ENCODE results near the gene NEDD9.

Gene NEDD9

DNA sequence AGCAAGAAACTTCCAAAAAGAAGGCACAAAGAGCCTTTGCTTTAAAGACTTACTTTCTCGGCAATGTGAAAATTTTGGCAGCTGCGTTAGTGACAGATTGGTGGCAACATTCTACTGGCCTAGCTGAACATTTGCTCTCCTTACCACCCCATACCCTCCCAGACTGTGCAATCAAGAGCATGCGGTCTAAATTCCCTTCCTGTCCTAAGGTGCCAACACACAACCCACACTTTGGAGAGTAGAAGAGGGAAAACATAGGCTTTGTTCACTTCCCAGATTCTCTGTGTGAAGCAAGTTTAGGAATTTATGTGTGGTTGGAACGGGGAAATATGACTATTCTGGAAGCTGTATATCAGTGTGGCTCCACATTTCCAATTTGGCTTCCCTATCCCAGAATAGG lies 29.8 kb upstream of the NEDD9 start:
- in situ Hi-C loops (cut with HindIII; ENCODE audit: low sequenced_read_pairs), result no loop called here

DNA sequence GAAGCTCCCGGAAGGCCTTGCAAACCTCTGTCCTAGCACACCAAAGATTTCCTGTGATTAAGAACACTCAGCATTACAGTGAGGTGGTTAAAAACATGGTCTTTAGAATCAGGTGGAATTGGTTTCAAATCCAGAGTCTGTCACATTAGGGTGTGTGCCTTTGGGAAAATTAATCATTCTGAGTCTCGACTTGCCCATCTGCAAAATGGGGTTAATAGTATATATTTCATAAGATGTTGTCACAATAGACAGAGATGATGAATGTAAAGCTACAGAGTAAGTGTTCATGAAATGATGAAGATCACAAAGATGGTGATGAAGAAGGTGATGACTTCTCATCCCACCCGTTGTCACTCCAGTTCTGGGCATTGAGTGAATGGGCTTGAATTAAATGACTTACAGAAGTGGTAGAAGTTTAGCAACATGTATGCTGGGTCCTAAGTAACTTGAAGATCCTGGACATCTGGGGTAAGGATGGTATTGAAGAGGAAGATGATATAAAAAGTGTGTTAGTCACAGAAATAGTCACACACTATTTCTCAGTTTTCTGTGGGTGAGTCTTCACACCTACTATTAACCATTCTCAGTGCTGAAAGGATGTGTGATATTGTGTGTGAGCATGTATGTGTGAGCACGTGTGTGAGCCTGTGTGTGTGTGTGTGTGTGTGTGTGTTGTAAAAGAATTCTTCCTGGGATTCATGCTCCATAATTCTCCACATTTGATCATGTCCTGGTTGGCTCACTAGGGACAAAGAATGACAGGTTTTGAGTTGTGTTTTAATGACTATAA lies 28.0 kb upstream of the NEDD9 start:
- in situ Hi-C loops (cut with HindIII; ENCODE audit: low sequenced_read_pairs), result no loop called here

GRCh38 chr6:11258260-11259237 lies 26.1 kb upstream of the NEDD9 start:
- in situ Hi-C loops (cut with HindIII; ENCODE audit: low sequenced_read_pairs), result no loop called here

DNA sequence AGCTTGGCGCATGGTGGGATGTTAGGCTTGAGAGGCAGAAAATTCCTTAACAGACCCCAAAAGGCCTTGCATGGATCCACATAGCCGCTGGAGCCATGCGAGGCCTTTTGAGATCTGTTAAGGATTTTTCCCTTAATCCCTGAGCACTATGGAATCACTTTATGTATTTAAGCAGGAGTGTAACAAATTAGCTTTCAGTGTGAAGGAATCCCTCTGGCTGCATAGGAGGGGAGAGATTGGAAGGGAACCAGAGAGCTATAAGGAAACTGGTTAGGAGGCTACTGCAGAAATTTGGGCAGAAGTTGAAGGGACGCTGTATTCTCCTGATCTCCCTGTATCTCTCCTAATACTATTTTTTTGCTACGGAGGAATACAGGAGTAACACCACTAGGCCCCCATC lies 23.1 kb upstream of the NEDD9 start:
- in situ Hi-C loops (cut with HindIII; ENCODE audit: low sequenced_read_pairs), result no loop called here

- in situ Hi-C loops (cut with HindIII; ENCODE audit: low sequenced_read_pairs), result no loop called here
Measured at GRCh38 chr6:11253594-11253993, 21.1 kb upstream of the NEDD9 start.

GRCh38 chr6:11251553-11252360 lies 19.3 kb upstream of the NEDD9 start:
- in situ Hi-C loops (cut with HindIII; ENCODE audit: low sequenced_read_pairs), result no loop called here

DNA sequence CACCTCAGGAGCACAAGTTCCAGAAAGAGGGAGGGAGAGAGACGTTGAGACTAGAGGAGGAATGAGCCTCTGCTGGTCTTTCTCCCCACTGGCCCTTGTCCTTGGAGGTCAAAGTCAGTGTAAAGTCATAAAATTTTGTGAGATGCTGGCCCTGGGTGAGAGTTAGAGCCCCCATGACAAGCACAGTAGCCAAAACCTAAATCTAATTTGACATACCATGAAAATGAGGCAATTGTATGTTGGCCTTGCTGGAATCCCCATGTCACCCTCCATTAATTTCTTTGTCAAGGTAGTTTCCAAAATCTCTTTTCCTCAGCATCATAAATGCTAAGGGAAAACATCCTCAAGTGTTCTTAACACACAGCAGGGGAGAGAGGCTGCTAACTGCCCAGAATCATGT lies 17.6 kb upstream of the NEDD9 start:
- in situ Hi-C loops (cut with HindIII; ENCODE audit: low sequenced_read_pairs), result no loop called here

DNA sequence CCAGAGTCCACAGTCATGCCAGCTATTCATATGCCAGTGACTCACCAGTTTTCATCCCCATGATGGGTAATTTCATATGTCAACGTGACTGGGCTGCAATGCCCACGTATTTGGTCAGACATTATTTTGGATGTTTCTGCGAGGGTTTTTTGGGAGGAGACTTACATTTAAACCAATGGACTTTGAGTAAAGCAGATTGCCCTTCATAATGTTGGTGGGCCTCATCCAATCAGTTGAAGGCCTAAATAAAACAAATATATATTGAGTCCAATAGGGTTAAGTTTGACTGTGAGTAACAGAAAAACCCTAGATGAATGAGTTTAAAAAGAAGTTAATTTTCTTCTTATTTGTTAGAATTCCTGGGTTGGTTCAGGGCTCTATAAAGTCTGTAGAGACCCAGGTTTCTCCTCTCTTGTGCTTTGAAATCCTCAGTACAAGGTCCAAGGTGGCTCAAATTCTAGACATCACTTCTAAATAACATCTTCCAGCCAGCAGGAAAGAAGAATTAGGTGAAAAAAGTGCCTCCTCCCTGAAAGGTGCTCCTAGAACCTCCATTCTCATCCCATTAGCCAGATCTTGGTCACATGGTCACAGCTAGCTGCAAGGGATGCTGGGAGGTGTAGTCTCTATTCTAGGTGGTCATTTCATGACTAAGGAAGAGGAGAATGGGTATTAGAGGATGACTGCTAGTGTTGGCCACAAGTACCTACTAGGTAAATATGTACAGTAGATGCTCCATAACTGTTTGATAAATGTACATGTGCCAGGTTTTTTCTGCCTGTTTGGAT lies 16.7 kb upstream of the NEDD9 start:
- in situ Hi-C loops (cut with HindIII; ENCODE audit: low sequenced_read_pairs), result no loop called here

GRCh38 chr6:11246722-11247121 lies 14.3 kb upstream of the NEDD9 start:
- in situ Hi-C loops (cut with HindIII; ENCODE audit: low sequenced_read_pairs), result no loop called here

DNA sequence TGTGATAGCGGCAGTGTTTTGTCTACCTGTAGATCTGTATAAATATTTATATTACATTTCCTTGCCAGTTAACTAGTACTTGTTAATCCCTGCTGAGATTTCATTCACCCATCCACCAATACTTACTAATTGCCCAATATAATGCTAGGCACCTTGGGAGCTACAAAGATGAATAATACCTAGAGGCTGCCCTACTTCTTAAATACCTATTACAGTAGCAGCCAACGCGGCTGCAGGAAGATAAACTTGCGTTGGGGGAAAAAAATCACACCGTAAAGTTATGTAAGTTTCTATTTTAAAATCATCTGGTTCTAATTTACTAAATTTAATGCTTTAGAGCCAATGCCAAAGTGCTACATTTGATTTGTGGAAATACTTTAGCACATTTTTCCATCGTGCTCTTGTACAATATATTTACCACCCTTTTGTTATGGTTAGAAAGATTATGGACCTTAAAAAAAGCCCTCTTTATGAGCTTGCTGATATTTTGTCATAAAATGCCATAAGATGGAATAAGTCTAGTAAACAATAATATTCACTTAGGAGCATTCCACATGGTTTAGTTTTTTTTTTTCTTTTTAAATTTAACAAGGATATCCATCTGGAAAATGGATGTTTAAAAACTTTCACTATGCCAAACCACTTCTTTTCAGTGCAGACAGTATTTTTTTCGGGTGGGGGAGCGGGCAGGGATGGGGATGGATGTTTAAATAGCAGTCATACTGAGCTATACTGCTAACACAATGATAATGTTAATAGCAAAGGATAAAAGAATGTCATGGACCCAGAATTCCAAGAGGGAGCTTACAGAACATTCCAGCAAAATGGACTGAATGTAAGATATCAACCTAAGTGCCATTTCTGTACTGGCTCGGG lies 13.2 kb upstream of the NEDD9 start:
- in situ Hi-C loops (cut with HindIII; ENCODE audit: low sequenced_read_pairs), result no loop called here

DNA sequence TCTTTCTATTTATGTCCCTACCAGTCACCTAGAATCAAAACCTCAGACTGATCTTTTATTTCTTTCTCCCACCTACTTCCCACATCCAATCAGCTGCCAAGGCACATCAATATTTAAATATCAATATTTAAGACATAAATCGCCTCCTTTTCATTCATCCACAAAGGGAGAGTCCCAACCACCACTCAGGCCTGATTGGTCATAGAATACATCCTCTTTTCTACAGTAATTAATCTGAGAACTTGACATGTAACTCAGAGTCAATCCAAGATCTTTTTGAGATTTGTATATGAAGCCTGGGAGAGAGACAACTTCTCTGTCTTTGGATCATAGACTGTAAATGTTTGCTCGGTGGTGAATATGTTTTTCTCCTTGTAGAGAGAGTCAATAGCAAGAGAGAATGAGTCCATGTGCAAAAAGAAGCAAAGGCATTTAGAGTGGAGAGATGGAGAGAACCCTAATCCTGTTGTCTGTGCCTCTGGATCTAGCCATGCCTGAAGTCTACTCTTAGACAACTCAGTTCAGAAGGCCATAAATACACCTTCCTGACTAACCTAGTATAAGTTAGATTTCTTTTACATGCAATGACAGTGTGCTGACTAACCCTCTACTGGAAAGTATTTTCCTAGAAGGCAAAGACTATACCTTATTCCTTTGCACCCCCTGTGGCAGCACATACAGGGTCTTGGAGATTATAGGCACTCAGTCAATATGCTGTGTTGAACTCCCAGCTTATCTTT lies 12.1 kb upstream of the NEDD9 start:
- in situ Hi-C loops (cut with HindIII; ENCODE audit: low sequenced_read_pairs), result no loop called here

GRCh38 chr6:11243861-11244260 lies 11.4 kb upstream of the NEDD9 start:
- in situ Hi-C loops (cut with HindIII; ENCODE audit: low sequenced_read_pairs), result no loop called here

GRCh38 chr6:11242711-11243110 lies 10.2 kb upstream of the NEDD9 start:
- in situ Hi-C loops (cut with HindIII; ENCODE audit: low sequenced_read_pairs), result no loop called here

GRCh38 chr6:11241793-11242201 lies 9.3 kb upstream of the NEDD9 start:
- in situ Hi-C loops (cut with HindIII; ENCODE audit: low sequenced_read_pairs), result no loop called here

DNA sequence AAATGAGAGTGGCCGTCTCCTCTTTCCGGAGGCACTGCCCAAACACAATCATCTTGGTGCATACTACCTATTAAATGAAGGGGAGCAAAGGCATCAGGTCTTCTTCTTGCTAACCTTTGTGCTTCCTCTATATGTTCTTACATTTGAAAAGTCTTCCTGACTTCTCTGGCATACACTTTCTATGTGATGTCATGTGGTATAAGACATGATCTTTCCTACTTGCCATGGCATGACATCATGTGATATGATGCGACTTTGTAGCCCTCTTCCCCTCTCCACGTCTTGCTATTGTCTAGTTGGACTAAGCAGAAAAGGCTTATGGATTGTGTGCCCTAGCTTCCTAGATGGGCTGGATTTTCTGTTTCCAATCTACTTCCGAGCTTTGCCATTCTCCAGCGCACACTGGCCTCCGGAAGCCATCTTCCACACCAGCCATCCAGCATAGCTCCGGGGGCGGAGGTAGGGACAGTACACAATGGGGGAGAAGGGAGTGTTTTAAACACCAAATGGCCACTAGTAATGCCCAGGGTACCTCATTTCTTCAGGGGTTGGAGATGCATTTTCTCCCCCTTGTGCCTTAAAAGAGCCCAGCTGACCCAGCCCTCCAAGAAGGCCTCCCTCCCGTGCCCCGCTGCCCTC lies 8.8 kb upstream of the NEDD9 start:
- in situ Hi-C loops (cut with HindIII; ENCODE audit: low sequenced_read_pairs), result no loop called here

DNA sequence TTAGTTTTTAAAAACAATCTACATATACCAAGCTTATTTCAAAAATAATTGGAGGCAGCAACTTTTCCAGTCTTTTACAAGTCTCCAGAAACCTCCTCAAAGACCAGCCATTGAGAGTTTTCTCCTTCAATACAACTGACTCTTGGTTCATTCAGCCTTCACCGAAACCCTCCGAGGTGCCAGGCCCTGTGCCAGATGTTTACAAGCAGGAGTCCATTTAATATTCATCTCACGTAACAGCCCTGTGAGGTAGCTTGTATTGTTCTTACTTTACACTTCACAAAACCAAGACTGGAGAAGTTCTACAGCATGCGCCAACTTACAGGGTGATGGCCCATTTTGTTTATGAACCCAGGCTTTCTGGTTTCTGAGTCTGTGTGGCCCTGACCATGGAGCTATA lies 5.5 kb upstream of the NEDD9 start:
- in situ Hi-C loops (cut with HindIII; ENCODE audit: low sequenced_read_pairs), result no loop called here

GRCh38 chr6:11237428-11237827 lies 5.0 kb upstream of the NEDD9 start:
- in situ Hi-C loops (cut with HindIII; ENCODE audit: low sequenced_read_pairs), result no loop called here

DNA sequence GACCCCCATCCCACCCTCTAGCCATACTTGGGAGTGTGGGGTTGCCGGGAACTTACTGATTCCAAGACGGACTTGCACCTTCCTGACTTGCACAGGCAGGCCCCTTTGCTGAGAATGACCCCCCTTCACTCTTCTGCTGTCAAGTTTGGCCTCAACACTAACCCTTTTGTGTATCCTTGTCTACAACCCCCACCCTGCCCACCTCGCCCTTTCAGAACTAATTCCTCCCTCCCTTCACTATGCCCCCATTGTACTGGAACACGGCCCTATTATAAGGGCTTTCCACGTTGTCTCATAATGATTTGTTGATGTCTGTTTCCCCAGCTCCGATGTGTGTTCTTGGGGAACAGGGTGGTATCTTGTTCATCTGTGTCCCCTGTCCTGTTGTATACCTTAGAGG lies 4.4 kb upstream of the NEDD9 start:
- in situ Hi-C loops (cut with HindIII; ENCODE audit: low sequenced_read_pairs), result no loop called here
